HG02852 (cell line): Measurements from ENCODE around the gene TTLL4.

ENCODE experiments used
- ATAC-seq: cut with Tn5 transposase; IDR thresholded peaks from one replicate; pipeline ENCODE4 v1.9.1; 2021; ENCODE audit warnings: mild to moderate bottlenecking, moderate library complexity; ENCODE audit not compliant: unreplicated experiment

TTLL4 gene

DNA sequence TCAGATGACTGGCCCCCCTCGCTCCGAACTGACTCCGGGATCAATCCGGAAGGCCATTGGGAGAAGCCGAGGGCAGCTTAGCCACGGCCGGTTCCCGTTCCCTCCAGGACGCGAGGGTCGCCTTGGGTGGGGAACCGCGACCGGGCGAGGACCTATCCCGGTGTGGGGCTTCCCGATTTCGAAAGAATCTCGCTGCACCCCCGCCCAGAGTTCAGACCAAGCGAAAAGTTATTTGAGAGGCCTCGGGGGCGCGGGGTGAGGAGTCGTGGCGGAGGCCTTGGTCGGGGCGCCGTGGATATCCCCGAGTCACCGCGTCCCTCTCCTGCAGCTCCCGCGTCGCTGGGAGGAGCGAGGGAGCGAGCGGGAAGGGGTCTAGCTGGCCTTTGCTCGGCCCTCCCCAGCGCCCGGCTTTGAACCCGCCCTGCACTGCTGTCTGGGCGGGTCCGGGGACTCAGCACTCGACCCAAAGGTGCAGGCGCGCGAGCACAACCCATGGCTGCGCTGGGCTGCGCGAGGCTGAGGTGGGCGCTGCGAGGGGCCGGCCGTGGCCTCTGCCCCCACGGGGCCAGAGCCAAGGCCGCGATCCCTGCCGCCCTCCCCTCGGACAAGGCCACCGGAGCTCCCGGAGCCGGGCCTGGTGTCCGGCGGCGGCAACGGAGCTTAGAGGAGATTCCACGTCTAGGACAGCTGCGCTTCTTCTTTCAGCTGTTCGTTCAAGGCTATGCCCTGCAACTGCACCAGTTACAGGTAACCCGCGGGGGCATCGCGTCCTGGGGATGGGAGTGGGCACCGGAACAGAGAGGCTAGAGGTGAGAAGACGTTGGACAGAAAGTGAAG is 71.3 kb downstream of the TTLL4 start, which contains the start of gene CYP27A1:
Gene CYP27A1, plus strand, starts transcription at position 457 of the 837 bp plus-strand sequence. Its CDS starts 36 bp downstream, at position 493.
- ATAC-seq = no peak

DNA sequence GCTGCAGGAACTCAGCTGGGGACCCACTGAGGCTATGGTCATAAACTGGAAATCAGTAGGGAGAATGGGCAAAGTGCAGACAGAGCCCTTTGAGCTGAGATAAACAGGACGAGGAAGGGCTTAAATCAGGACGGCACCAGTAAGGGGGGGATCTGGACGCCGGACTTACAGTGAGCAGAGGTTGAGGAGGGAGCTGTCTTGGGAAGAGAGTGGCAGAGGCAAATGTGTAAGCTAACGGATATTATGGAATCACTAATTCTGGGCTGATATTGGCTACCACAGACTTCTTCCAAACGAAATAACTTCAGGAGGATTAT is 71.9 kb downstream of the TTLL4 start:
- ATAC-seq = no peak

DNA sequence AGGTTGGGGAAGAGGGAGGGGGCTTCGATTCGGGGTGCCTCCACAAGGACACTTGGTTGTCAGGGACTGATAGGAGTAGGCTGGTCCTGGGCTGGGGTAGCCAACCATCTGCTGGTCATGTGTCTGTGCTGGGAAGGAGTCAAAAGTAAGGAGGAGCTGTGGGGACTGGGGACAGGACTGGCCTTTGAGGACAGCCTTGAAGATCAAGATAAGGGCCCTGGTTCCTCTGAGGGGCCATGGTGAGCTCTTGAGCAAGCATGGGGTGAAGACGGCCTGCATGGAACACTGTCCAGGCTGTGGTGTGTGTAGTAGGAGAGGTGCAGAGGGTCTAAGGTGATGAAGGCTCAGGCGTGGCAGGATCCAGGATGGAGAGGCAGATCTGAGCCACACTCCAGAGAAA is 73.1 kb downstream of the TTLL4 start:
- ATAC-seq = no peak

DNA sequence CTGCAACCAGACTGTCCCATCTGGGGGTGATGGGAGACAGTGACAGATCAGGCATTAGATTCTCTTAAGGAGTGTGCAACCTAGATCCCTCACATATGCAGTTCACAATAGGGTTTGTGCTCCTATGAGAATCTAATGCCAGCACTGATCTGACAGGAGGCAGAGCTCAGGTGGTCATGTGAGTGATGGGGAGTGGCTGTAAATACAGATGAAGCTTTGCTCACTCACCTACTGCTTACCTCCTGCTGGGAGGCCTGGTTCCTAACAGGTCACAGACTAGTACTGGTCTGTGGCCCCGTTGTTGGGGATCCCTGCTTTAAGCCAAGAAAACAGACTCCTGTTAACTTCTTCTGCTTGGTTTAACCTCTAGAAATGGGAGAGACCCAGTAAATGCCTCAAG is 74.5 kb downstream of the TTLL4 start:
- ATAC-seq = no peak

DNA sequence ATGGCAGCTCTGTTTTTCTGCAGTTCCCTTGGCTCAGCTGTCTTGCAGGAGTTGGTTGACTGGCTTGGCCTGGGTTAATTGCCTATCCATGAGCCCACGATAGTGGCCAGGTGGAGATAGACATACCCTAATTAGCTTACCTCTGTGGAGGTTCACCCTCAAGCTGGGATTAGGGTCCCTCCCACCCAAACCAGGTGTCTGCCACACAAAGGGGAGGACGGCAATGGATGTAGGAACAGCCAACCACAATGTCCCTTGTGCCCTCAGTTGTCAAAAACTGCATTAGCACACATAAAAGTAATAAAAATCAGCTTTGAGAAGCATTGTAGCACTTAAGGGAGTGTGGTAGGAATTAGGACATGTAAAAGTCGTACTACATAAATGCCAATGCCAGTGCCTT is 75.5 kb downstream of the TTLL4 start:
- ATAC-seq = no peak

DNA sequence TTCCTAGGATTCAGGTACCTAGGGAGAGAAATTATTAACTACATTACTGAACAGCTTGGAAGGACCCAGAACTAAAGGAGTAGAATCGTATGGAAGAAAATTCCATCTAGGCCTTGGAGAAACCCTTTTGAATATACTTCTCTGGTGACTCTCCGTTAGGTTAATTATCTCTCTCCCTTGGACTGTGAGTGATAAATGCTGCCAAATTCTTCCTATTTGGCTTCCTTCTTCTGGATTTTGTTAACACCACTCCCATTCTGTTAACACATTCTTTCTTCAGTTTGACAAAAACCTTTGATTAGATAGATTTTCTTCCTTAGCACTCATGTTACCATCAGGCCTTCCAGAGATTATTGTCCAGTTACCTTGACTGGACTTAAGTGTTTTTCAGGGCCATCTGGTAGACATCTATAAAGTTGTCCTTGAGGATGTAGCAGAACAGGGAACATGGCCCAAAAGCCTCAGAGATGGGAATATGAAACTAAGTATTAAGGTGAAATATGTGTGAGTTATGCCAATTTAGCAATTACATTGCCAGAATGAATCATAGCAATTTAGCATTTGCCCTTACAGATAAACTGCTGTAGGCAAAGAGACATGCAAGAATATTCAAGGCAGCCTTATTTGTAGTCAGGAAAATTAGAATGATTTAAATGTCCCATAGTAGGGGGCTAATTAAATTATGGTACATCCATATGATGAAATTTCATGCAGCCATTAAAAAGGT is 78.1 kb downstream of the TTLL4 start:
- no peak for ATAC-seq

DNA sequence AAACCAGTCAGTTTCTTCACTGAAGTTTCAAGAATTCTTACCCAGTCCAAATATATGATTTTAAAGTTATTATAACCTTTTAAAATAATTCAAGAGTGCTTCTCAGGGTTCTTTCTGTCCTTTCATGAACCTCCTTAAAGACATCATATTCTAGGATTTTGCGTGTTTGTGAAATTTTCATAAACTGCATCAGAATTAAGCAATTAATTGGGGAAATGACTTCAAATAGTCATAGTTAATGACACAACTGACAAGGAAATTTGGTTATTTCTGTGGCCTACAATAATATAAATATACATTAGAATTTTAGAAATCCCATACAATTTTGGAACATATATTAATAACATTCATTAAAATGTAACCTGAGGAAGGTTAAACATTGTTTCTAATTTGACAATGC is 81.8 kb downstream of the TTLL4 start:
- ATAC-seq = no peak

DNA sequence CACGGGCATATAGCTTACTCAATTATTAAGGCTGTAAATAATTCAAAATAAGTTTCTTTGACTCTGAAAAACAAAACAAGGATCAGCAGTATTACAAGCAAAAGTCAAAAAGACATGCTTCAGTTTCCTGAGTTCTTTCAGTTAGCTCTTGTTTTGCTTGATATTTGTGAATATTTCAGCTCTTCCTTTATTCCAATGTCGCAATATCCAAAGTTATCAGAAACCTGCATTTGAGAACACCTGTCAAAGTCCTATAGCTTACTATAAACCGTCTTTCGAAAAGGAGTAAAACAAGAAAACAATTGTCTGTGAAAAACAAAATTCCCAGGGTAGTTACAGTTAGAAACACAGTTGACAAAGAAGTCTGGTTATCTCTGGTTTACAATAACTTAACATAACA is 86.1 kb downstream of the TTLL4 start:
- no peak for ATAC-seq

DNA sequence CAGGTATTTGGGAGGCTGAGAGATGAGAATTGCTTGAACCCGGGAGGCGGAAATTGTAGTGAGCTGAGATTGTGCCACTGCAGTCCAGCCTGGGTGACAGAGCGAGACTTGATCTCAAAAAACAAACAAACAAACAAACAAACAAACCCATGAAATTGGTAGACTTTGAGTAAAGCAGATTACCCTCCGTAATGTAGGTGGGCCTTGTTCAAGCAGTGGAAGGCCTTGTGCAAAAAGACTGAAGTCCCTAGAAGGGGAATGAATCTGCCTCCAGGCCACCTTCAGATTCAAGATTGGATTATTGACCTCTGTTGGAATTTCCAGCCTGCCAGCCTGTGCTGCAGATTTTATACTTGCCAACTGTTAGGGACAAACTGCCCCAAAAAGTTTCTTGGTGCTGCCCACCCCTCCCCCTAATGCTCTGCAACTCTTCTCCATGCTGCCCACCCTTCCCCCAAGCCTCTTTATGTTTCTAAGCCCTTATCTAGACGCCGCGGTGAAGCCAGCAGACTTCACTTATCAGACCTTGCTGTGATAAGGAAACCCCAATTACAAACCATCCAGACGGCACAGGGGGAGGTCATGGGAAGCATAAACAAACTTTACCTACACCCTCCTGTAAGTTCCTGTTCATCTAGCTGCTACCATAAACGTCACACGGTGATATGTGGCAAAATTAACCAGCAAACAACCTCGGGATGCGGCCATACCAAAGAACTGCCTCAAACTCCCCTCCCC is 88.3 kb downstream of the TTLL4 start:
- ATAC-seq = no peak

DNA sequence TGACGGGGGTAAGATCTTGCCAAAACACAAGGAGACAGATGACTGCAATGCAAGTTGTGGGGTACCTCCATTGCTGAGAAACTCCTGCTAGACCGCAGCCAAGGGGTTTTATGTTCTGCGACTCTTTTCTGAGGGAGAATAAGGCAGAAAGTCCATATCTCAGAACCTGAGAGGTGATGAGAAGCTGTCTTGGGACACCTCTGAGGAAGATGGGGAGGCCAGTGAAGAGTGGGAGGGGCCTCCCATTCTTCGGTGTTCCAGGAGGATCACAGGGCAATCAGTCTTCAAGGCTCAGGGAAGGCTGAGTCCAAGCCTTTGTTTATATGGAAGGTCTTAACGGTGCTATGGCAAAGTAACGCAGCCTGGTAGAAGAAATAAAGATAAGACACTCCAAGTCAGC is 89.4 kb downstream of the TTLL4 start:
- no peak for ATAC-seq

DNA sequence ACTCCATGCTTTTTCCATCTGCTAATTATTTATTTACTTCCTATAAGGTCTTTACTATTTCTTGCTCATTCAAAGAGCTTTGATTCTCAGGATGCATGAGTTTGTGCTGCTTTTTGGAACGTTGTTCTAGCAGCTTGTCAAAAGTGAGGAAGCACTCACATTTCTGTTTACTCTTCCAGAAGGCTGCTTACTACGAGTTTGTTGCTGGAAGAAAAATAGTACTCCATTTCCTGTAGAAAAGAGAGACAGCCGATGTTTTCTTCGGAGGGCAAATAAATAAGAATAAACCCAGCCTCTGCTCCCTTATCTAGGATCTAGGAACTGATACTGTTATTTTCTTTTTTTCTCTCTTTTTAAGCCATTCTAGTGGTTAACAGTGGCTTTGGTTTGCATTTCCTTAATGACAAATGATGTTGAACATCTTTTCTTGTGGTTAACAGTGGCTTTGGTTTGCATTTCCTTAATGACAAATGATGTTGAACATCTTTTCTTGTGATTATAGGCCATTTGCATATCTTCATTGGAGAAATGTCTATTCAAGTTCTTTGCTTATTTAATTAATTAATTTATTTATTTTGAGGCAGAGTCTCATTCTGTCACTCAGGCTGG is 91.9 kb downstream of the TTLL4 start:
- ATAC-seq = no peak

DNA sequence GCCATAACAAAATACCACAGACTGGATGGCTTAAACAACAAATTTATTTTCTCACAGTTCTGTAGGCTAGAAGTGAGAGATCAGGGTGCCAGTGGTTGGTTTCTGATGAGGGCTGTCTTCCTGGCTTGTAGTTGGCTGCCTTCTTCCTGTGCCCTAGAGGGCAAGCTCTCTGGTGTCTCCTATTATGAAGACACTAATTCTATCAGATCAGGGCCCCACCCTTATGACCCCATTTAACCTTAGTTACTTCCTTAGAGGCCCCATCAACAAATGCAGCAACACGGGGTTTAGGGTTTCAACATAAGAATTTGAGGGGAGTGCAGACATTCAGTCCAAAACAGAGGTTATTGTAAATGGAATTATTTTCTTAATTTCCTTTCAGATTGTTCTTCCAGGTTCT is 94.2 kb downstream of the TTLL4 start:
- no peak for ATAC-seq
